Skin of body (tissue), 2 donors: ENCODE results near the gene GNAZ. TPM values are rescaled to one million over a fixed set of nuclear protein-coding genes. Genes with fewer than 3 reads are reported as not detected.

Experiments
- small RNA-seq: library from RNA; depleted of rRNA; stranded (forward); fragments of <200 nt; gene quantifications from one replicate; pipeline ENCODE3, GENCODE V24; 2014; ENCODE audit warnings: low replicate concordance
- total RNA-seq: library from RNA; depleted of rRNA; stranded (reverse); fragments of >200 nt; gene quantifications from one replicate; pipeline ENCODE4 v1.2.3, GENCODE V29; 2014

GNAZ gene
- total RNA-seq, 1 donor from 2014 or later, result 1.8 TPM

Small RNA genes within 50 kb of the gene (small RNA-seq; reads per million reads assigned to genes)
- gene RF00017, result not detected
- gene RF00066, result not detected

Other genes starting within 250 kb of the GNAZ start
- not detected for gene IGLL5, start 182.7 kb upstream of the GNAZ start, total RNA-seq
- 0.49 TPM for gene RSPH14, start 71.5 kb downstream of the GNAZ start, total RNA-seq
- 2.3 TPM for gene RAB36, start 75.0 kb downstream of the GNAZ start, total RNA-seq
- gene BCR, start 110.0 kb downstream of the GNAZ start, total RNA-seq, result 25.1 TPM